ENCODE measurements around the gene STAC2.

The STAC2 gene

GRCh38 chr17:39209317-39210092, 16.2 kb downstream of the STAC2 start:
- no peak for DNase-seq

DNA sequence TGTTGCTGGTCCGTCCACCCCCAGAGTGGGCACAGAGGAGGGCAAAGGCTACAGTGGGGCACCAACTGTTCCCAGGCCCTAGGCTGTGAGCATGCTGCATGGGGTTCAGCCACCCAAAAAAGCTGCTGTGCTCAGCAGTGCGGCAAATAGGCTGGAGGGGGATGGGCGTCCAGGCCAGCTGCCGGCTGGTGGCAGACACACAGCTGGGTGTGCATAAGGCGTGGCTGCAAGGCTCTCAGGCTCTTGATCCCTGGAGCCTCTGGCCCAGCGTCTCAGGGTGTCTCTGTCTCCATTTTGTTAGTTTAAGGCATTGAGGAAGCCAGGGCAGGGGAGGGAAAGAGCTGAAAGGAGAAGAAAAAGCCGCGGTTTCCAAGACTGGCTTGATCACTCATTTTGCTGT, 16.9 kb downstream of the STAC2 start:
- DNase-seq: no peak

DNA sequence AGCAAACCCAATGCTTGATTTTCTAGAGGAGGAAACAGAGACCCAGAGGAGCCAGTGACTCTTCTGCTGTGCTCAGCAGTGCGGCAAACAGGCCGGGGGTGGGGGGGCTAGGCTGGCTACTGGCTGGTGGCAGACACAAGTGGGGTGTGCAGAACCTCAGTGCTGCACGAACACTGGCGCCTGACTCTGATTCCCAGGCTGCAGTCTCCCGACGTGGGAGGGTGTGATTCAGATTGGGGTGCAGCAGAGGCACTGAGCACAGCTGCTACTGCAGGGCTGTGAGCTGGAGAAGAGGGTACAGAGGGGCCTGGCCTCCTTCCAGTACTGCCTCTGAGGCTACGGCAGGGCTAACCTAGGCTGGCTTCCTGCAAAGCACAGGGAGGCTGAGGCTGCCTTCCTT, 17.6 kb downstream of the STAC2 start:
- DNase-seq: no peak

DNA sequence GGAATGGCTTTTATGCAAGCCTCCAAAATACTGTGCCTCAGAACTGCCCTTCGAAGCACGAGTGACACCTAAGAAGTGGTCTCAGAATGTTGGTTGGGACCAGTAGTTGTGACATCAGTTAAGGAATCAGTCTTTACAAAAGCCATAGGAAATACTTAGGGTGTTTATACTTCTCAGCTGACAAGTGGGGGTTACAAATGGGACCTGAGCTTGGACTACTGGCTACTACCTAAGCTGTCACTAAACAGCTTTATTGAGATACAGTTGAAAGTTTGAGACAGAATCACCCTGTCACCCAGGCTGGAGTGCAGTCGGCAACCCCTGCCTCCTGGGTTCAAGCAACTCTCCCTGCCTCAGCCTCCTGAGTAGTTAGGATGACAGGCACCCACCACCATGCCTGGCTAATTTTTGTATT, 20.6 kb downstream of the STAC2 start:
- DNase-seq: no peak

DNA sequence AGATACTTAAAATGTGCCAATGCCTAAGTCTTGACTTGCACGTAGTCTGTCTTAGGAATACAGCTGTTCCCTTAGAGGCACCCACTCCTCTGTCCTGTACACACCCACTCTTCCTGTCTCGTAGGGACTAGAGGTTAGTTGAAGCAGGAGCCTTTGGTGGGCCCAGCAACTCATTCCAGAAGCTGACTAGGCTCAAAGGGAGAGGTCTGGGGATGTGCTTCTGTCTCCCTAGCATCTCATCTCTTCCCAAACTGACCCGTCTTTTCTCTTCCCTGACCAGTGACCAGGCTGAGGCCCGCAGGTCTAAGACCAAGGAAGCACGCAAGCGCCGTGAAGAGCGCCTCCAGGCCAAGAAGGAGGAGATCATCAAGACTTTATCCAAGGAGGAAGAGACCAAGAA, 21.5 kb downstream of the STAC2 start:
- no peak for DNase-seq

GRCh38 chr17:39200957-39201510, 24.7 kb downstream of the STAC2 start:
- DNase-seq: no peak

- peak; percentile 79 for DNase-seq
These were observed 25.5 kb downstream of the STAC2 start, which contains the start of gene RPL19 for GRCh38 chr17:39200070-39200879. Gene RPL19, plus strand, starts transcription at chr17:39200283. Its CDS starts 62 bp downstream, at chr17:39200345.

DNA sequence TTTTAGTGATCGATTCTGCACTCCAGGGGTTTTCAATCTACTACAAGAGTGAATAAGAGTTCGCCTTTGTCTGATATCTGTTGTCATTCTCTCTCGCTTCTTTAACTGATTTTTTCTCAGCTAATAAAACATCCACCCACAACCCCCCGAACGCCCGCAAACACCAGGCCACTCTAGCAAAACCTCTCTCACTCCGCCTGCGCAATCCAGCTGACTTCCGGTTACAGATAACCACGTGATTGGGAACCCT, 26.0 kb downstream of the STAC2 start:
- DNase-seq: peak; percentile 93

- no peak for DNase-seq
These were observed 27.6 kb downstream of the STAC2 start for GRCh38 chr17:39198186-39198566.

DNA sequence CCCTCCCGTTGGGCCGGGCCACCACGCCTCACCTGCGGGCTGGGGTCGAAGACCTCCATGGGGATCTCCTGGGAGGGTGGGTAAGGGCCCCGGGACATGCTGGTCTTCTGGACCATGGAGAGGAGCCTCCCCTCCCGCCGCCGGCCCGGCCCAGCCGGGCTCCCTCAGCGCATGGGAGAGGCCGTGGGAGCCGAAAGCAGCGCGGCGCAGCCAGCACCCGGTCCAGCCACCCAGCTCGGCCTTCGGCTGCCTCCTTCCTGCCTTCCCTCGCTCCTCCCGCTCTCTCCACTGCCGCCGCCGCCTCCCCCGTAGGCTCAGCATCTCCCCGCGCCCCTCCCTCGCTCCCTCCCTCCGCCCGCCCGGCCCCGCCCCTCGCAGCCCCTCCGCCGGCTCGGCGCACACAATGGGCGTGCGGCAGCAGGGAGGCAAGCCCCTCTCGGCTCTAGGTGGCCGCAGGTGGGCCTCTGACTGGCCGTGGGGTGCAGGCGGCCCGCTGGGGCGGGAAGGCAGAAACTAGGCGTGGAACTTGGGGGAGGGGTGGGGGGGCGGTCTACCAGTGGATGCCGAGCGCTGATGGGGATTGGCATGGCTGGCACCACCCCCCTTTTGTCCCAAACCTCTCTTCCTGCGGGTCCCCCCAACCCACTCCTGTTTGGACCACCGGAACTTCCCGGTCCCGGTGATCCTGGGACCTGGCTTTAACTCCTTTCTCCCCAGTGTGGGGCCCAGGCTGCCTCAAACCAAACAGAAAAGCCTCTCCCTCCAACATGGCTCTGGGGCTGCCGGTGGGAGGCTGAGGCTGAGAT, 28.2 kb downstream of the STAC2 start, which contains the start of gene CACNB1:
TSS of gene CACNB1 (minus strand) at position 290 of the 806 bp plus-strand sequence. CDS start at position 116, 174 bp downstream.
- peak; percentile 81 for DNase-seq

DNA sequence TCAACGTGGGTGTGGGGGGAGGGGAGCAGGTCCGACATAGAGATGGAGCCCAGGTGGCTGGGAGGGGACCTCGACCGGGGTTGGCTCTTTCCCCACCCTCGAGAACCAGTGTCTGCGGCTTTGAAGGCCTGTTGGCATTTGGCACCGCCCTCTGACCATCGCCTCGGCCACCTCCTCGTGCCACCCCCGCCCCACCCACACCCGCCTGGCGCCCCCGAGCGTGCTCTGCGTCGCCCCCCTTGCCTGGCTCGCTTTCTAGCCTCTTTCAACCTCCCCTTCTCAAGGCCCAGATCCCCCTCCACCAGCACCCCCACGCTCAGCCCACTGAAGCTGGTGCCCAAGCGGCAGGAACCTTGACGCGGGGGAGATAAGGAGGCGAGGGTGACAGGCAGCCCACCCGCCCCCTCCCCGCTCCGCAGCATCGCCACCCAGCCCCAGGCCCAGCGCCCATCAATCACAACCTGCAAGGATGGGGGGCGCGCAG, 28.9 kb downstream of the STAC2 start:
- peak; percentile 46 for DNase-seq

DNA sequence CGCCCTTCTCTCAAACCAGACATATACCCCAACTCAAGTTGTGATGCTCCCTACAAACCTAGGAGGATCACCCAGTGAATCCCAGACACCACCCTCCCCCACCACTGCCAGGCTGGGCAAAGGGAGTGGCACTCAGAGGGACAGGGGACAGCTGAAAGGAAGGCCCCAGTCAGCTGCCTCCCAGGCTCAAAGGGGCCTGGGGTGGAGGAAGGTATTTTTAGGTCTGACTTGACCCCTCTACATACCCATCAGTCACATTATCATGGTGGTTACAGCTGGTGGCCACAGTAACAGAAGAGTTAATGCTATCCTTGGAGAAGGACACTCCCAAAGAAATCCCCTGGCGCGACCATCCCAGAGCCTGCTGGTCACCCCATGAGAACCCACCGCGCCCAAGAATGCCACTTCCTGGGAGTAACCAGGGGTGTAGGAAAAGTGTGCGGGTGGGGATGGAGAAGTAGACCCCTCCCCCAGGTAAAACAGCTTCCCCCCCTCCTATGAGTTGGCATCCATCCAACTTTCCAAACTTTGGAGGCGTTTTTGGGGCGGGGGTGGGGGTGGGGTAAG, 29.4 kb downstream of the STAC2 start:
- DNase-seq: no peak

- no peak for DNase-seq
These were observed 30.1 kb downstream of the STAC2 start for GRCh38 chr17:39195568-39196160.

DNA sequence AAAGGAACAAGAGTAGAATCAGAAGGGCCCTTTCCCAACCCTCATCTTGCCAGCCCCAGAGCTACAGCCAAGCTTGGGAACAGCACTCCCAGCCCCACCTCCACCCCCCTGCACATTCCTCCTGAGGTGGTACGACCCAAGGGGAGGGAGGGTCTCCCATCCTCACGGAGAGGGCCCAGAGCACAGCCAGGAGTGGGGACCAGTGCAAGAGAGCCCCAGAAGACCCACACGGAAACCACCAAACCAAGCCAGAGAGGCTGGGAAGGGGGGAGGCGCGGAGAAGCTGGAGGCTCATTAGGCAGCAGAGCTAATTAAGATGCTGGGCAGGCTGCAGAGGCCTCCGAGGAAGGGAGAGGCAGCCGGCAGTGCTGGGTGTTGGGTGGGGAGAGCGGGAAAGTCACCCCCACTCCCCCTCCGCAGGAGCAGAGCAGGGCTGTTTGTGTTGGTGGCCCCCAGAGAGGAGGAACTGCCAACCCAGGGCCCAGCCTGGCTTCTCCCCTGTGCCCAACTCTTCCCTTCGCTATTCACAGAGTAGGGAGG, 30.7 kb downstream of the STAC2 start:
- DNase-seq: no peak

- DNase-seq: no peak
These were observed 31.4 kb downstream of the STAC2 start for GRCh38 chr17:39194089-39194984.

GRCh38 chr17:39193346-39193745, 32.4 kb downstream of the STAC2 start:
- DNase-seq: no peak

DNA sequence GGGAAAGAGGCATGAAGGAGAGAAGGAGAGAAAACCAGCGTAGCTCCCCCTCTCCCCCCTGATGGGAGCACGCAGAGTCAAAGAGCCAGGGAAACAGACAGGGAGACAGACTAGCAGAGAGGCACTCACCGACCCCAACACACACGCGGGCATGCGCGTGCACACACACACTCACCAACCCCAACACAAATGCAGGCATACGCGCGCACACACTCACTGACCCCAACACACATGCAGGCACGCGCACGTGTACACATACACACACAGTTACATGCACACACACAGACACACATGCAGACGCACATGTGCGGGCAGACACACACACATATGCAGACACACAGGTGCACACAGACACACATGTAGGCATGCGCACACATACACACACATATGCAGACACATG, 32.8 kb downstream of the STAC2 start:
- DNase-seq: no peak

DNA sequence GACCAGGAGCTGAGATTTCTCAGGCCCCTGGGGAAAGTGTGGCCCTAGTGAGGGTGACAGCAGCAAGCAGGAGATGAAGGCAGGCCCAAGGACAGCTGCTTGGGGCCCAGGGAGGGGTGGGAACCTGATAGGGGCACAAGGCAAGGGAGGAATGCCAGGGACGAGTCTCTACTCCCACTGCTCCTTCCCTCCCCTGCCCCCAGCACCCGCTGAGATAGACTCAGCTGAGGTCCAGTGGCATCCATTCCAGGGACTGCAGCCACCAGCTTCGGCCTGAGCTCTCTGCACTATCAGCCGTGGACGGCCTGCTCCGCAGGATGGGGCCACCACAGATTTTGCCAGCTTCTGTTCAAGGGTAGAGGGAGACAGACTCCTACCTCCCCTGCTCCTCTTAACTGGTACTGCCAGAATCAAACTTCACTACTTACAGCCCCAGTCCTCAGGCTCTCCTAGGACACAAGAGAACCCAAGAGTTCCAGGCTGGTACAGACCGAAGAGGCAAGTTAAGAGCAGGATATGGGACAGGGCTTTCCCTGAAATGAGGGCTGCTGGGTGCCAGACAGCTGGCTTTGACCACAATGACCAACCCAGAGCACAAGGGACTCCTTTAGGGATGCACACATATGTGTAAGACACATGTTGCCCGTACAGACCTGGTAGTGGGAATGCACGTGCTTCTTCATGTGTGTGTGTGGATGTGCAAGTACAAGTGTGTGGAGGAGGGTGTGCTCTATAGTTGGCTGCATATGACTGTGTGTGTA, 33.8 kb downstream of the STAC2 start:
- no peak for DNase-seq

DNA sequence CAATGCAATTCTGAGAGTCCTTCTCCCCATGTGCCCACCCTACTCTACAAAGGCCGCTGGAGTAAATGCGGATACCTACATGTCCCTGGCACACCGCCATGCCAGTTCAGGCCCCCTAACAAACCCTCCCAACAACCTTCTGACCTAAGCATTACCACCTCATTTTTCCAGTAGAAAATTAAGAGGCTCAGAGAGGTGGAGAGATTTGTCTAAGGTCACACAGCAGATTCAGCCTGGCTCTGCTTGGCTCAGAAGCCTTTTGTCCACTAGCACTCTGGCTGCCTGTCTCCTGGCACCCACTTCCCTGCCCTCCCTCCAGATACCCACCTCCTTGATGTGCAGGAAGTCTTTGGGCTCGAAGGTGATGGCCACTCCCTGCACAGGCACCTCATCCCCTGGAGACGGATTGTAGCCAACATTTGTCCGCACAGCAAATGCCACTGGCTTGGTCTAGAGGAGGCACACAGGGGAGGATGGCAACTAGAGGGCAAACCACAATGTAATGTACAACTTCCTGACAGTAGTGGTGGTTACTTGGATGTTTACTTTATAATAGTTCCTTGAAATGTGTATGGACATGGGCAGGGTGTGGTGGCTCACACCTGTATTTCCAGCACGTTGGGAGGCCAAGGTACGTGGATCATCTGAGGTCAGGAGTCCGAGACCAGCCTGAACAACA, 38.5 kb downstream of the STAC2 start:
- DNase-seq: no peak

Data from activated CD4-positive, alpha-beta T cell treated with anti-CD3 and anti-CD28 coated beads, Interleukin-2, amount 50 U/mL, for 16 hours (primary cell).